D341Med (cell line): Measurements from ENCODE around the gene MESD.

Experiments
- DNase-seq: peaks from one replicate; pipeline ENCODE4 v3.0.0; 2012; ENCODE audit warnings: low spot score

MESD gene

GRCh38 chr15:80904998-80905397, 84.6 kb downstream of the MESD start:
- no peak for DNase-seq

DNA sequence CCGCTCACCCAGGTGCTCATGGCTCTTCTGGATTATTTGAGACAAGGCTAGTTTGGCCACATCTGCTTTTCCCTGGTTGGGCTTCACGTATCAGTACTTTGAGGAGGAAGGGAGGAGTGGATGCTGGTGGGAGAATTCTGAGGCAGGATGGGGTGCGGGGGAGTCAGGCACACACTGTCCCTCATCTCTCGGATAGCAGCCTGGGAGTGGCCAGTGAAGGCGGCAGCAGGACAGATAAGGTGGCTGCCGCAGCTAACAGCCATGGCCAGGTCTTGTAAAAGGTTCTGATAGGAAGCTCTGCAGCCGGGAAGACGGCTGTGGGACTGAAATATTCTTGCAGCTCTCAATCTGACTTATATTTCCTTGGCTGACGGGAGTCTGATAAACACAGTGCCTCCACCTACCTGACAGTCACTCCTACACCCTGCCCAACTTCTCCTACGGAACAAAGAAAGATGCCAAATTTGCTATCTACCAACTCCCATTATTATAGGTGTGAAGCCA, 87.3 kb downstream of the MESD start:
- no peak for DNase-seq

DNA sequence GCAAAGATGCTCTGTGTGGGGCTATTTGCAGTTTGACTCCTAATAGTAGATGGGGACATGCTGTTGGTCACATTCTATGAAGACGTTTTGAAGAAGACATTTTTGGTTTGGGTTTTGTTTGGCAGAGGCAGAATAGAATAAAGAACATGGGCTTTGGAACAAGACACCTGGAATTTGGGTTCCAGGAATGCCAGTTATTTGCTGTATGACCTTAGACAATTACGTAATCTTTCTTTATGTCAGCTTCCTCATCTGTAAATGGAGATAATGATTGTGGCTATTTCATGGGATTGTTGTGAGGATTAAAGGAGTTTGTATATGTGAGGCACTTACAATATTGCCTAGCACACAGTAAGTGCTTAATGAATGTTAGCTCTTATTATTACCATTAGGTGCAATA, 91.6 kb downstream of the MESD start:
- no peak for DNase-seq
